NCI-H187 treated with DMSO at 0.1 percent for 48 hours (cell line): Measurements from ENCODE around the gene FMC1.
"Not testable (repeated sequence)": the region's sequence is repeated elsewhere in the genome, so short reads cannot be mapped to it uniquely, and the experiment has no call there.

Experiments
- DNase-seq: peaks from one replicate; lab custom pipeline; 2025; lab: John Stamatoyannopoulos, UW

Gene FMC1

GRCh38 chr7:139340037-139340807, 915 bp upstream of the FMC1 start:
- peak; percentile 97 for DNase-seq

GRCh38 chr7:139340808-139341057, 404 bp upstream of the FMC1 start:
- DNase-seq: no peak

GRCh38 chr7:139341776-139342226, 664 bp downstream of the FMC1 start:
- DNase-seq: peak; percentile 59

- DNase-seq: no peak
These were observed 3.9 kb downstream of the FMC1 start for GRCh38 chr7:139345042-139345441.

GRCh38 chr7:139351027-139351426, 9.9 kb downstream of the FMC1 start:
- no peak for DNase-seq

GRCh38 chr7:139354729-139355128, 13.6 kb downstream of the FMC1 start:
- no peak for DNase-seq

- DNase-seq: no peak
These were observed 14.2 kb downstream of the FMC1 start for GRCh38 chr7:139355320-139355719.

- DNase-seq: not testable (repeated sequence)
These were observed 16.8 kb downstream of the FMC1 start for GRCh38 chr7:139357729-139358506.

GRCh38 chr7:139358541-139359365, 17.6 kb downstream of the FMC1 start:
- no peak for DNase-seq

- DNase-seq: peak; percentile 92
These were observed 18.5 kb downstream of the FMC1 start, which contains the start of gene LUC7L2 for GRCh38 chr7:139359366-139360209. Gene LUC7L2, plus strand, starts transcription at chr7:139359894. Its CDS starts 368 bp downstream, at chr7:139360262.

GRCh38 chr7:139360210-139360947, 19.2 kb downstream of the FMC1 start:
- DNase-seq: peak; percentile 83

- no peak for DNase-seq
These were observed 19.8 kb downstream of the FMC1 start for GRCh38 chr7:139360948-139361307.

GRCh38 chr7:139361523-139361922, 20.4 kb downstream of the FMC1 start:
- DNase-seq: no peak

GRCh38 chr7:139362302-139362701, 21.2 kb downstream of the FMC1 start:
- DNase-seq: no peak

- DNase-seq: no peak
These were observed 21.8 kb downstream of the FMC1 start for GRCh38 chr7:139362981-139363380.

GRCh38 chr7:139365336-139365735, 24.2 kb downstream of the FMC1 start:
- DNase-seq: no peak

- no peak for DNase-seq
These were observed 25.3 kb downstream of the FMC1 start for GRCh38 chr7:139366400-139366799.

GRCh38 chr7:139367438-139368155, 26.5 kb downstream of the FMC1 start:
- DNase-seq: no peak

GRCh38 chr7:139370301-139370942, 29.3 kb downstream of the FMC1 start:
- DNase-seq: no peak

- no peak for DNase-seq
These were observed 29.8 kb downstream of the FMC1 start for GRCh38 chr7:139370943-139371313.
